ENCODE results near the gene COL6A2.

The COL6A2 gene

DNA sequence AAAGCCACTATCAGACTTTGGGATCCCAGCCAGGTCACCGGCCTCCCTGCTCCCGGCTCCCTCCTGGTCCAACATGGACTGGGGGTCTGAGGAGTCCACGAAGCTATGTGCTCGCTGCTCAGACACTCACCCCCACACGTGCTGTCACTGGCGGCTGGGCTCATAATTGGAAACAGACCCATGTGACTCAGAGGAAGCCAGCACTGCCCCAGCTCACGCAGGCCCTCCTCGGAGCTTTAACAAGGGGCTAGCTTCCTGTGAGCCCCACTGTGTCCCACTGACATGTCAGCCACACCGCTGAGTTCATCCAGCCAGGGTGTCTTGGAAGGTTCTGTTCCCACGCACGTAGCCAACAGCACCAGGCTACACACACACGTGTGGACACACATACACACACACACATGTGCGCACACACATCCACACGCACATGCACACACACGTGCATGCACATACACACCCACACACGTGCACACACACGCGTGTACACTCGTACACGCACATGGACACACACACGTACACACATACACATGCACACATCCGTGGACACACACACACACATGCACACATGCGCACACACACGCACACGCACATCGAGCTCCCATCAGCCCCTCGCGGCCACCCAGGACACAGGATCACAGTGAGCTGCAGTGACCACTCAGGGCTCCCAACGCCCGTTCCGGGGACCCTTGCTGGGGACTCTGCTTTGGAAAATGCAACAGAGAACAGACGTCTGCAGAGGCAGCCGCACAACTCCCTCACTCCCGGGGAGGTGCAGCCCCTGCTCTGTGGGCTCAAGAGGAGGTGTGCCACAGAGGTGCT lies 18.4 kb upstream of the COL6A2 start:
- H3F3A ChIP-seq (ENCODE audit: control insufficient read depth, insufficient read depth) = no peaks in the 10 kb centered on the region
- no peak overlapping the region for H3K4me3 ChIP-seq (ENCODE audit: low read length)
- no peaks in the 10 kb centered on the region for H4K20me1 ChIP-seq (ENCODE audit: control insufficient read depth, insufficient read depth, low read depth, low read length)
- no peaks in the 10 kb centered on the region for H3K36me3 ChIP-seq (ENCODE audit: control insufficient read depth, low read length)
- no peaks in the 10 kb centered on the region for H3K27me3 ChIP-seq (ENCODE audit: control insufficient read depth, low read length)
- H3K79me2 ChIP-seq (ENCODE audit: control insufficient read depth, low read length) = no peaks in the 10 kb centered on the region
- peaks cover 39% of the 10 kb centered on the region; the same call in 1 of the 2 replicates for H3K9me3 ChIP-seq (ENCODE audit: control insufficient read depth, insufficient read depth, low read length)
- no peak for TF ChIP-seq EZH2phosphoT487 (IDR thresholded peaks at IDR 0.05; ENCODE audit: borderline replicate concordance, low read length)
- TF ChIP-seq, protein P1, sequence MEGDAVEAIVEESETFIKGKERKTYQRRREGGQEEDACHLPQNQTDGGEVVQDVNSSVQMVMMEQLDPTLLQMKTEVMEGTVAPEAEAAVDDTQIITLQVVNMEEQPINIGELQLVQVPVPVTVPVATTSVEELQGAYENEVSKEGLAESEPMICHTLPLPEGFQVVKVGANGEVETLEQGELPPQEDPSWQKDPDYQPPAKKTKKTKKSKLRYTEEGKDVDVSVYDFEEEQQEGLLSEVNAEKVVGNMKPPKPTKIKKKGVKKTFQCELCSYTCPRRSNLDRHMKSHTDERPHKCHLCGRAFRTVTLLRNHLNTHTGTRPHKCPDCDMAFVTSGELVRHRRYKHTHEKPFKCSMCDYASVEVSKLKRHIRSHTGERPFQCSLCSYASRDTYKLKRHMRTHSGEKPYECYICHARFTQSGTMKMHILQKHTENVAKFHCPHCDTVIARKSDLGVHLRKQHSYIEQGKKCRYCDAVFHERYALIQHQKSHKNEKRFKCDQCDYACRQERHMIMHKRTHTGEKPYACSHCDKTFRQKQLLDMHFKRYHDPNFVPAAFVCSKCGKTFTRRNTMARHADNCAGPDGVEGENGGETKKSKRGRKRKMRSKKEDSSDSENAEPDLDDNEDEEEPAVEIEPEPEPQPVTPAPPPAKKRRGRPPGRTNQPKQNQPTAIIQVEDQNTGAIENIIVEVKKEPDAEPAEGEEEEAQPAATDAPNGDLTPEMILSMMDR (IDR thresholded peaks at IDR 0.05; ENCODE audit: low read depth, low read length, poor library complexity, severe bottlenecking) = no peak
- no peaks in the 10 kb centered on the region for H3K4me1 ChIP-seq (ENCODE audit: control insufficient read depth, low read length)
- H3K4me2 ChIP-seq (ENCODE audit: low read length) = no peak overlapping the region
- no peak overlapping the region for H3K27ac ChIP-seq (ENCODE audit: low read depth, low read length)
- H3K9me2 ChIP-seq (replicated peaks; ENCODE audit: control insufficient read depth, low read length) = no peaks in the 10 kb centered on the region

DNA sequence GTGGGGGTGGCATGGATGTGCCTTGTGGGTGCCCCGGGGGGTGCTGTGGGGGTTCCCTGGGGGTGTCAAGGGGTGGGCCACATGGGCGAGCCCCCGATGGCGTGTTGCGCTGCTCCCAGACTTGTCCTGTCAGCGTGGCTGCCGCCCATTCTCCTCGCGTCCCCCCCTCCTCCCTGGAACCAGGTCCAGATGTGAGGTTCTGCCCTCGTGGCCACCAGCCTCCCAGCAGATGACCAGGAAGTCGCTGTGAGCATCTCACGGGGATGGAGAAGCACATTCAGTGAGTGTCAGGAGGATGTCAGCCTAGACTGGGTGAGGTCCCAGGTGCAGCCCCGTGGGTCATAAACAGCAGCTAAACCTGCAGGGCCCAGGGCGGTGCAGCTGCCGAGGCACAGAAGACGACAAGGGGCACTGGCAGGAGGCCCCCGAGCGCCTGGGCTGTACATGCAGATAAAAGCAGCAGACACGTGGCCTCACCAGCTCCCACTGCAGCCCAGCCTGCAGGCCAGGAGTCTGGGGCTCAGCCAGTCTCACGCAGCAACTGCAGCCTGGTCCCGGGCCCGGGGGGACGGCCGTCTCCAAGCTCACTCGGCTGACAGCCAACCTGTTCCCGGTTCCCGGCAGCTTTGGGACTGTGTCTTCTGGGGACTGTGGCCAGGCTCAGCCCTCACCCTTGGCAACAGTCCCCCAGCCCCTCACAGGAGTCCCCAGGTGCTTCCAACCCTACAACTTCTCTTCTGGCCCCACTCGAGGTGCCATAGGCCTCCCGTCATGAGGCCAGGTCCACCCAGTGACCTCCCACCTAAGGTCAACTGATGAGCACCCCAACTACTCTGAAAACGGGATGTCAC lies 17.5 kb upstream of the COL6A2 start:
- no peaks in the 10 kb centered on the region for H4K20me1 ChIP-seq (ENCODE audit: control insufficient read depth, insufficient read depth, low read depth, low read length)
- TF ChIP-seq, protein P1 (IDR thresholded peaks at IDR 0.05; ENCODE audit: low read depth, low read length, poor library complexity, severe bottlenecking) = no peak
- no peak for TF ChIP-seq EZH2phosphoT487 (IDR thresholded peaks at IDR 0.05; ENCODE audit: borderline replicate concordance, low read length)
- H3K27ac ChIP-seq (ENCODE audit: low read depth, low read length) = no peak overlapping the region
- no peaks in the 10 kb centered on the region for H3K27me3 ChIP-seq (ENCODE audit: control insufficient read depth, low read length)
- H3K9me2 ChIP-seq (replicated peaks; ENCODE audit: control insufficient read depth, low read length) = no peaks in the 10 kb centered on the region
- H3F3A ChIP-seq (ENCODE audit: control insufficient read depth, insufficient read depth) = no peaks in the 10 kb centered on the region
- H3K4me3 ChIP-seq (ENCODE audit: low read length) = no peak overlapping the region
- no peaks in the 10 kb centered on the region for H3K36me3 ChIP-seq (ENCODE audit: control insufficient read depth, low read length)
- H3K9me3 ChIP-seq (ENCODE audit: control insufficient read depth, insufficient read depth, low read length) = peaks cover 41% of the 10 kb centered on the region; the same call in 1 of the 2 replicates
- H3K4me2 ChIP-seq (ENCODE audit: low read length) = no peak overlapping the region
- no peaks in the 10 kb centered on the region for H3K79me2 ChIP-seq (ENCODE audit: control insufficient read depth, low read length)
- no peaks in the 10 kb centered on the region for H3K4me1 ChIP-seq (ENCODE audit: control insufficient read depth, low read length)

DNA sequence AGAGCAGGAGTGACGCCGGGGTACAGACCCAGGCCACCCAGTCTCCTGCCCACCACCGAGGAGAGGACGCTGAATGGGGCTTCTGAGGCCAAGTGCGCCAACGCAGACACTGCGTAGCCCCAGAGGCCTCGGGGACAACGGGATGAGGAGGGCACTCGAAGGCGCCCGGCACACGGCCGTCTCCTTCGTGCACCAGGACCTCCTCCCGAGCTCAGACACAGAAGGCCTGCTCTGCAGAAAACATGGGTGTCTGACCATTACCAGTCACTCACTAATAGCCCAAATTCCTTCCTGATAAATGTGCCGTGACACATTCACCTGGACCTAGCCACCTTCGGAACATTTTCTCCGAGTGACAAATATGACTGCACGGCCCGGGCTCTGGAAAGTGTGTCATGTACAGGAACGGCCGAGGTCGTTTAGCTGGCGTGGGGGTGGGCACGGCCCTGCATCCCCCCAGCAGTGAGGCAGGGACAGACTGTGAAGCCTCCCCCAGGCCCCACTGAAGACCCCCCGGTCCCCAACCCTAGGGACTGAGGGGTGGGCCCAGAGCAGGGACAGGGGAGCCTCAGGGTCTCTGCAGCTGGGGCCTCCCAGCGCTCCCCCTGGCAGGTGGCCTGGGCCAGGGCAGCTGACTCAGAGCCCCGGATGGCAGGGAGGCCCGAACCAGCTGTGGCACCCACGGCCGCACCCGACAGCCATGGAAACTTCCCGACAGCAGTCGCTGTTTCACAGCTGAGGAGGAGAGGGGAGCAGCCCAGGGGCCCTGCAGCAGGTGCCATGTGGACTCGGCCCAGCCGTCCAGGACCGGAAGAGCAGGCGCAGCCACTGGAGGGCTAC lies 16.7 kb upstream of the COL6A2 start:
- H3K27ac ChIP-seq (ENCODE audit: low read depth, low read length) = no peak overlapping the region
- TF ChIP-seq EZH2phosphoT487 (IDR thresholded peaks at IDR 0.05; ENCODE audit: borderline replicate concordance, low read length) = no peak
- TF ChIP-seq, protein P1 (IDR thresholded peaks at IDR 0.05; ENCODE audit: low read depth, low read length, poor library complexity, severe bottlenecking) = no peak
- no peaks in the 10 kb centered on the region for H3K36me3 ChIP-seq (ENCODE audit: control insufficient read depth, low read length)
- no peaks in the 10 kb centered on the region for H3K27me3 ChIP-seq (ENCODE audit: control insufficient read depth, low read length)
- H3K9me2 ChIP-seq (replicated peaks; ENCODE audit: control insufficient read depth, low read length) = no peaks in the 10 kb centered on the region
- H3K4me3 ChIP-seq (ENCODE audit: low read length) = no peak overlapping the region
- no peaks in the 10 kb centered on the region for H4K20me1 ChIP-seq (ENCODE audit: control insufficient read depth, insufficient read depth, low read depth, low read length)
- H3K79me2 ChIP-seq (ENCODE audit: control insufficient read depth, low read length) = no peaks in the 10 kb centered on the region
- H3K4me2 ChIP-seq (ENCODE audit: low read length) = no peak overlapping the region
- no peaks in the 10 kb centered on the region for H3F3A ChIP-seq (ENCODE audit: control insufficient read depth, insufficient read depth)
- no peaks in the 10 kb centered on the region for H3K4me1 ChIP-seq (ENCODE audit: control insufficient read depth, low read length)
- peaks cover 41% of the 10 kb centered on the region; the same call in 1 of the 2 replicates for H3K9me3 ChIP-seq (ENCODE audit: control insufficient read depth, insufficient read depth, low read length)

All from DOHH2 (cell line).